PC-3 (cell line): Measurements from ENCODE around the gene LNX2. TPM values are rescaled to one million over a fixed set of nuclear protein-coding genes. Genes with fewer than 3 reads are reported as not detected.
A peak's percentile ranks its signal among the peaks of the same experiment; 100 is the strongest.

Experiments
- ATAC-seq: fragments of 200-7000 bp; cut with Tn5 transposase; 2 replicates; pipeline ENCODE4 v1.9.1; 2020; ENCODE audit warnings: mild to moderate bottlenecking, moderate library complexity
- BruUV-seq: library from RNA; stranded (reverse); fragments of 400-500 nt; replicated peaks from 2 replicates; lab custom pipeline; 2021; lab: Mats Ljungman, UMichigan
- CTCF ChIA-PET: fragments of 300-600 bp; sonication (Branson Sonifier 250); formaldehyde crosslinking; loops from one replicate; lab custom pipeline; 2022; ENCODE audit warnings: antibody characterized with exemption; lab: Charles Lee
- POLR2A ChIA-PET: fragments of 300-600 bp; sonication (Branson Sonifier 250); formaldehyde crosslinking; loops from one replicate; lab custom pipeline; 2022; ENCODE audit warnings: antibody characterized with exemption; ENCODE audit not compliant: unreplicated experiment; lab: Charles Lee
- DNase-seq: peaks from one replicate; pipeline ENCODE4 v3.0.0-alpha.2; 2015
- H2AFZ ChIP-seq: fragments of 300-600 bp; sonication (generic); 2 replicates; pipeline ENCODE4 v1.6.0; 2016; ENCODE audit warnings: antibody characterized with exemption, low read length
- H3F3A ChIP-seq: fragments of 300-600 bp; sonication (generic); one replicate; pipeline ENCODE4 v1.6.0; 2017; ENCODE audit warnings: antibody characterized with exemption, low read length, control low read depth, mild to moderate bottlenecking; ENCODE audit not compliant: unreplicated experiment
- H3K27ac ChIP-seq: fragments of 300-600 bp; sonication (generic); 2 replicates; pipeline ENCODE4 v1.5.1; 2016; ENCODE audit warnings: mild to moderate bottlenecking, low read length
- H3K27me3 ChIP-seq: fragments of 300-600 bp; sonication (generic); 2 replicates; pipeline ENCODE4 v1.6.1; 2016; ENCODE audit warnings: low read length, mixed read lengths
- H3K36me3 ChIP-seq: fragments of 300-600 bp; sonication (generic); 2 replicates; pipeline ENCODE4 v1.6.1; 2016; ENCODE audit warnings: low read depth, mixed run types, low read length, mixed read lengths
- H3K4me1 ChIP-seq: fragments of 300-600 bp; sonication (generic); 2 replicates; pipeline ENCODE4 v1.5.1; 2016; ENCODE audit warnings: low read length; ENCODE audit not compliant: insufficient read depth
- H3K4me2 ChIP-seq: fragments of 300-600 bp; sonication (generic); 2 replicates; pipeline ENCODE4 v1.6.0; 2016; ENCODE audit warnings: low read length
- H3K4me3 ChIP-seq: fragments of 300-600 bp; sonication (generic); 2 replicates; pipeline ENCODE4 v1.5.1; 2016; ENCODE audit warnings: mild to moderate bottlenecking, low read length, mixed read lengths
- H3K79me2 ChIP-seq: fragments of 300-600 bp; sonication (generic); 2 replicates; pipeline ENCODE4 v1.6.1; 2017; ENCODE audit warnings: low read length, mixed read lengths
- H3K9ac ChIP-seq: fragments of 300-600 bp; sonication (generic); 2 replicates; pipeline ENCODE4 v1.6.0; 2016; ENCODE audit warnings: mild to moderate bottlenecking, low read length
- H3K9me2 ChIP-seq: fragments of 300-600 bp; sonication (generic); replicated peaks from 2 replicates; pipeline ENCODE4 v1.6.1; 2016; ENCODE audit warnings: mixed run types, low read length, mixed read lengths
- H3K9me3 ChIP-seq: fragments of 300-600 bp; sonication (generic); 2 replicates; pipeline ENCODE4 v1.6.1; 2016; ENCODE audit warnings: low read length, mixed read lengths
- H4K20me1 ChIP-seq: fragments of 300-600 bp; sonication (generic); 2 replicates; pipeline ENCODE4 v1.6.1; 2016; ENCODE audit warnings: low read length, mixed read lengths
- EZH2 ChIP-seq: fragments of 300-600 bp; sonication (generic); IDR thresholded peaks from one replicate; pipeline ENCODE4 v1.6.1; 2017; ENCODE audit warnings: antibody characterized with exemption, mild to moderate bottlenecking, low read length; ENCODE audit not compliant: unreplicated experiment
- EZH2phosphoT487 ChIP-seq: fragments of 300-600 bp; sonication (generic); IDR thresholded peaks from 2 replicates; pipeline ENCODE4 v1.6.1; 2018; ENCODE audit warnings: mild to moderate bottlenecking, antibody characterized with exemption, low read length, borderline replicate concordance
- intact Hi-C: fragments of 100-400 bp; cut with micrococcal nuclease; formaldehyde crosslinking; loops from 2 replicates; pipeline ENCODE4 v1.9.0; 2023
- total RNA-seq: library from RNA; depleted of rRNA; stranded (reverse); fragments of >200 nt; gene quantifications from 2 replicates; pipeline ENCODE4 v1.2.3, GENCODE V29; 2014
- TF ChIP-seq, protein P1 (sequence below): fragments of 300-600 bp; sonication (generic); conservative IDR thresholded peaks from 2 replicates; pipeline ENCODE4 v1.5.1; 2017; ENCODE audit warnings: antibody characterized with exemption, low read depth, mild to moderate bottlenecking, low read length

LNX2 gene
- total RNA-seq, 1 experiment from 2014 or later = 6.0 TPM

DNA sequence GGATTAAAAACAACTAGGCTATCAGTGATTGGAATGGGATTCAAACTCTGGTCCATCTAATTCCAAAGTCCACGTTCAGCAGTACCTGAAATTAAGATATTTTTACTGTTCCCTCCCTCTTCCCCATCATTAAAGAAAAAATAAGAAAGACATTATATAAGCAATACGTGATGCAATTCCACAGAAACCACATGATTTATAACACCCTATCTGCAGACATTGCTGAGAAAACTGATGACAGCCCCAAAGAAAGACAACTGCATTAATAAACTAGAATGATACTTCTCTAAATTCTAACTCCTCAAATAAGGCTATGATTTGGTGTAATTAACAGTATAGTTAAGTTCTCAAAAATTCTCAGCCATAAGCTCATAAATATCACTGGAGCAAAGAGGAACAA is 19.1 kb downstream of the LNX2 start:
- Histone ChIP-seq H3K27ac (no peak overlapping the region), H3K9me3 (no peaks in the 10 kb centered on the region), H3K27me3 (no peaks in the 10 kb centered on the region), H3K4me2 (no peak overlapping the region), H3K4me1 (peaks cover 15% of the 10 kb centered on the region), H2AFZ (no peak overlapping the region), H3K9ac (no peak overlapping the region), H3K9me2 (no peaks in the 10 kb centered on the region), H3F3A (no peaks in the 10 kb centered on the region), H3K36me3 (no peaks in the 10 kb centered on the region), H4K20me1 (no peaks in the 10 kb centered on the region), H3K4me3 (no peak overlapping the region), H3K79me2 (peaks cover 68% of the 10 kb centered on the region)
- no peak for TF ChIP-seq EZH2
- TF ChIP-seq EZH2phosphoT487 = no peak
- TF ChIP-seq, protein P1, sequence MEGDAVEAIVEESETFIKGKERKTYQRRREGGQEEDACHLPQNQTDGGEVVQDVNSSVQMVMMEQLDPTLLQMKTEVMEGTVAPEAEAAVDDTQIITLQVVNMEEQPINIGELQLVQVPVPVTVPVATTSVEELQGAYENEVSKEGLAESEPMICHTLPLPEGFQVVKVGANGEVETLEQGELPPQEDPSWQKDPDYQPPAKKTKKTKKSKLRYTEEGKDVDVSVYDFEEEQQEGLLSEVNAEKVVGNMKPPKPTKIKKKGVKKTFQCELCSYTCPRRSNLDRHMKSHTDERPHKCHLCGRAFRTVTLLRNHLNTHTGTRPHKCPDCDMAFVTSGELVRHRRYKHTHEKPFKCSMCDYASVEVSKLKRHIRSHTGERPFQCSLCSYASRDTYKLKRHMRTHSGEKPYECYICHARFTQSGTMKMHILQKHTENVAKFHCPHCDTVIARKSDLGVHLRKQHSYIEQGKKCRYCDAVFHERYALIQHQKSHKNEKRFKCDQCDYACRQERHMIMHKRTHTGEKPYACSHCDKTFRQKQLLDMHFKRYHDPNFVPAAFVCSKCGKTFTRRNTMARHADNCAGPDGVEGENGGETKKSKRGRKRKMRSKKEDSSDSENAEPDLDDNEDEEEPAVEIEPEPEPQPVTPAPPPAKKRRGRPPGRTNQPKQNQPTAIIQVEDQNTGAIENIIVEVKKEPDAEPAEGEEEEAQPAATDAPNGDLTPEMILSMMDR = no peak
- BruUV-seq = no TSS peak
- intact Hi-C loops = no loop called here
- CTCF ChIA-PET = no interaction called here
- DNase-seq (no peak), ATAC-seq (no peak)
- POLR2A ChIA-PET = no interaction called here

GRCh38 chr13:27600711-27601110 is 19.6 kb downstream of the LNX2 start:
- no peaks in the 10 kb centered on the region for H3K9me3 ChIP-seq
- TF ChIP-seq, protein P1 = no peak
- no peak for TF ChIP-seq EZH2
- no peak overlapping the region for H2AFZ ChIP-seq
- H3K9me2 ChIP-seq = no peaks in the 10 kb centered on the region
- no peak overlapping the region for H3K27ac ChIP-seq
- no peak overlapping the region for H3K9ac ChIP-seq
- no peaks in the 10 kb centered on the region for H3K36me3 ChIP-seq
- peaks cover 68% of the 10 kb centered on the region for H3K79me2 ChIP-seq
- H3K4me2 ChIP-seq = no peak overlapping the region
- POLR2A ChIA-PET = no interaction called here
- no peaks in the 10 kb centered on the region for H3K27me3 ChIP-seq
- DNase-seq (no peak), ATAC-seq (no peak)
- CTCF ChIA-PET = no interaction called here
- H3F3A ChIP-seq = no peaks in the 10 kb centered on the region
- BruUV-seq = no TSS peak
- no peak overlapping the region for H3K4me3 ChIP-seq
- H3K4me1 ChIP-seq = peaks cover 15% of the 10 kb centered on the region
- intact Hi-C loops = no loop called here
- H4K20me1 ChIP-seq = no peaks in the 10 kb centered on the region

DNA sequence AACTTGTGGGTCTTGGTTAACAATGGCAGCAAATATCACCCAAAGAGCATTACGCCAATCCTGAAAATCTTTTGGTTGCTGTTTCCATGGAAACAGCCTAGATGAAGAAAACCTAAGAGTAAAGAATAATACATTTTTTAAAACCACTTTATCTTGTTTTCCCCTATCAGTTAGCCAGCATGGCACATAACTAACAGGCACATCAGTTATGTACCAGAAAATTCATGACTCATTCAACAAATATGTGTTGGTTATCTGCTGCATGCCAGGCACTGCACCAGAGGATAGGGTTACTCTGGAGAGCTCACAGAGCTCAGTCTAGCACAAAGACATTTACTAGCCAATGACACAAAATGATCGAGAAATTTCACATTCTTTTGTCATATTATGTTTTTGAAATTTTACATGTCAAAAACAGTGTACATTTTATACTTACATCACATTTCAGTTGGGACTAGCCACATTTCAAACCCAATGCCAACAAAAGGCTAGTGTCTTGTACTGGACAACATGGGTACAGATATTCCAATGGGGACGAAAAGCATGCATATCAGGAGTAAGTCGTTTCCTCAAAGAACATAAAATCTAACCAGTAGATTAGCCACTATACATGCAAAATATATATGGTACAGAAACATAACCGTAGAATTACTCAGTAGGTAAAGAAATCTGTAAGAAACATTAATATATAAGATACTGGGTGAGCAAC is 20.3 kb downstream of the LNX2 start:
- intact Hi-C loops = no loop called here
- Histone ChIP-seq H3K9me2 (no peaks in the 10 kb centered on the region), H3K27ac (no peak overlapping the region), H3K9me3 (no peaks in the 10 kb centered on the region), H3K4me1 (peaks cover 21% of the 10 kb centered on the region), H3K9ac (no peak overlapping the region), H3K4me2 (peak overlapping the region; percentile 49), H4K20me1 (no peaks in the 10 kb centered on the region), H3K79me2 (peaks cover 67% of the 10 kb centered on the region), H3K4me3 (0 out of 2 replicates have a peak overlapping the region, but pooled peaks have one; percentile 27), H3K36me3 (no peaks in the 10 kb centered on the region), H3F3A (no peaks in the 10 kb centered on the region), H3K27me3 (no peaks in the 10 kb centered on the region), H2AFZ (no peak overlapping the region)
- DNase-seq = peak; percentile 90
- peak; percentile 100 for ATAC-seq
- BruUV-seq = no TSS peak
- TF ChIP-seq EZH2phosphoT487 = no peak
- TF ChIP-seq EZH2 = no peak
- POLR2A ChIA-PET = interaction anchor here (0.6 kb wide), 1 partner anchor 150 kb away, joined by 3 read pairs; the partner anchor contains the start of gene MTIF3
- CTCF ChIA-PET = no interaction called here
